H9 (cell line): ENCODE measurements around the gene SMIM9. TPM values are rescaled to one million over a fixed set of nuclear protein-coding genes. Genes with fewer than 3 reads are reported as not detected.

ENCODE experiments used
- DNase-seq: peaks from one replicate; pipeline ENCODE4 v3.0.0-alpha.2; 2017
- H2AFZ ChIP-seq: one replicate; pipeline ENCODE4 v1.6.1; 2013; ENCODE audit warnings: mild to moderate bottlenecking, low read length, control low read depth, moderate library complexity
- H2AK5ac ChIP-seq: 2 replicates; pipeline ENCODE4 v1.6.1; 2013; ENCODE audit warnings: low read length, control low read depth, mixed read lengths; ENCODE audit not compliant: insufficient read length
- H2BK120ac ChIP-seq: one replicate; pipeline ENCODE4 v1.6.1; 2013; ENCODE audit warnings: low read depth, mild to moderate bottlenecking, low read length, control low read depth, inconsistent platforms; ENCODE audit not compliant: poor library complexity, severe bottlenecking
- H2BK12ac ChIP-seq: 2 replicates; pipeline ENCODE4 v1.6.1; 2013; ENCODE audit warnings: low read length, control low read depth, mixed read lengths, low read depth; ENCODE audit not compliant: insufficient read length
- H2BK15ac ChIP-seq: 2 replicates; pipeline ENCODE4 v1.6.1; 2013; ENCODE audit warnings: low read depth, low read length, control low read depth
- H2BK20ac ChIP-seq: one replicate; pipeline ENCODE4 v1.6.1; 2013; ENCODE audit warnings: low read depth, mild to moderate bottlenecking, low read length, control low read depth, inconsistent platforms; ENCODE audit not compliant: poor library complexity, severe bottlenecking
- H2BK5ac ChIP-seq: 2 replicates; pipeline ENCODE4 v1.6.1; 2013; ENCODE audit warnings: low read length, control low read depth, mixed read lengths; ENCODE audit not compliant: insufficient read length
- H3K14ac ChIP-seq: 2 replicates; pipeline ENCODE4 v1.6.1; 2013; ENCODE audit warnings: low read length, control low read depth; ENCODE audit not compliant: insufficient read depth
- H3K18ac ChIP-seq: 2 replicates; pipeline ENCODE4 v1.6.1; 2013; ENCODE audit warnings: low read depth, mild to moderate bottlenecking, mixed read lengths, low read length, control low read depth; ENCODE audit not compliant: insufficient read length
- H3K23ac ChIP-seq: 2 replicates; pipeline ENCODE4 v1.6.1; 2013; ENCODE audit warnings: low read length, control low read depth, mixed read lengths, low read depth; ENCODE audit not compliant: insufficient read length
- H3K23me2 ChIP-seq: 2 replicates; pipeline ENCODE4 v1.6.1; 2013; ENCODE audit warnings: low read depth, mild to moderate bottlenecking, mixed read lengths, low read length, control low read depth; ENCODE audit not compliant: insufficient read length, poor library complexity, severe bottlenecking
- H3K27ac ChIP-seq: 2 replicates; pipeline ENCODE4 v1.5.1; 2013; ENCODE audit warnings: low read length, control low read depth, mixed read lengths, low read depth; ENCODE audit not compliant: insufficient read length
- H3K27me3 ChIP-seq: 2 replicates; pipeline ENCODE4 v1.6.1; 2013; ENCODE audit warnings: low read length, control low read depth, inconsistent platforms; ENCODE audit not compliant: insufficient read depth
- H3K4ac ChIP-seq: 2 replicates; pipeline ENCODE4 v1.6.1; 2013; ENCODE audit warnings: low read depth, mild to moderate bottlenecking, control low read depth, inconsistent platforms, low read length, moderate library complexity
- H3K4me1 ChIP-seq: 2 replicates; pipeline ENCODE4 v1.6.1; 2013; ENCODE audit warnings: low read length, control low read depth, inconsistent platforms; ENCODE audit not compliant: insufficient read depth
- H3K4me2 ChIP-seq: 2 replicates; pipeline ENCODE4 v1.6.1; 2013; ENCODE audit warnings: low read length, control low read depth, mixed read lengths; ENCODE audit not compliant: insufficient read length, insufficient read depth
- H3K56ac ChIP-seq: 2 replicates; pipeline ENCODE4 v1.6.1; 2013; ENCODE audit warnings: low read depth, mild to moderate bottlenecking, mixed read lengths, low read length, control low read depth; ENCODE audit not compliant: insufficient read length
- H3K79me1 ChIP-seq: 2 replicates; pipeline ENCODE4 v1.6.1; 2013; ENCODE audit warnings: low read depth, mild to moderate bottlenecking, moderate library complexity, low read length, control low read depth, inconsistent platforms; ENCODE audit not compliant: insufficient read depth, poor library complexity, severe bottlenecking
- H3K79me2 ChIP-seq: 2 replicates; pipeline ENCODE4 v1.6.1; 2013; ENCODE audit warnings: low read length, control low read depth, inconsistent platforms; ENCODE audit not compliant: insufficient read depth
- H3K9ac ChIP-seq: 2 replicates; pipeline ENCODE4 v1.6.1; 2013; ENCODE audit warnings: low read length, control low read depth, mixed read lengths; ENCODE audit not compliant: insufficient read length; ENCODE audit errors: extremely low read depth
- H3K9me3 ChIP-seq: one replicate; pipeline ENCODE4 v1.6.1; 2013; ENCODE audit warnings: low read depth, low read length, inconsistent platforms; ENCODE audit not compliant: control insufficient read depth
- H3T11ph ChIP-seq: one replicate; pipeline ENCODE4 v1.6.1; 2013; ENCODE audit warnings: mild to moderate bottlenecking, low read length, control low read depth, inconsistent platforms
- H4K20me1 ChIP-seq: one replicate; pipeline ENCODE4 v1.6.1; 2013; ENCODE audit not compliant: control insufficient read depth, insufficient read length, insufficient read depth
- H4K5ac ChIP-seq: 2 replicates; pipeline ENCODE4 v1.6.1; 2013; ENCODE audit warnings: low read depth, mild to moderate bottlenecking, mixed read lengths, low read length, control low read depth; ENCODE audit not compliant: insufficient read length
- H4K8ac ChIP-seq: replicated peaks from 2 replicates; pipeline ENCODE4 v1.6.1; 2013; ENCODE audit warnings: low read length, control low read depth, mixed read lengths, low read depth; ENCODE audit not compliant: insufficient read length
- H4K91ac ChIP-seq: 2 replicates; pipeline ENCODE4 v1.6.1; 2013; ENCODE audit warnings: low read depth, mild to moderate bottlenecking, moderate library complexity, mixed read lengths, low read length, control low read depth; ENCODE audit not compliant: insufficient read length
- H3K27ac Mint-ChIP-seq, 3 experiments: 2 replicates in 2 of 3; 3 replicates in 1 of 3; pipeline ENCODE4 v1.8.0; 2020 to 2021; ENCODE audit warnings: mixed read lengths in 3 of 3, mild to moderate bottlenecking in 1 of 3, moderate library complexity in 1 of 3
- H3K27me3 Mint-ChIP-seq: 2 replicates; pipeline ENCODE4 v1.8.0; 2021; ENCODE audit warnings: low read depth, mild to moderate bottlenecking, moderate library complexity, mixed read lengths
- H3K36me3 Mint-ChIP-seq, 3 experiments: 2 replicates in 2 of 3; 3 replicates in 1 of 3; pipeline ENCODE4 v1.8.0; 2020 to 2021; ENCODE audit warnings: low read depth in 3 of 3, mixed read lengths in 3 of 3; ENCODE audit not compliant: insufficient read depth in 1 of 3
- H3K4me1 Mint-ChIP-seq, 2 experiments: 2 replicates each; pipeline ENCODE4 v1.8.0; 2020; ENCODE audit warnings: mixed read lengths in 2 of 2
- H3K4me3 Mint-ChIP-seq, 2 experiments: 2 replicates in 1 of 2; 3 replicates in 1 of 2; pipeline ENCODE4 v1.8.0; 2020 to 2021; ENCODE audit warnings: mild to moderate bottlenecking in 2 of 2, mixed read lengths in 2 of 2, moderate library complexity in 1 of 2
- H3K9me3 Mint-ChIP-seq, 2 experiments: 2 replicates in 1 of 2; 3 replicates in 1 of 2; pipeline ENCODE4 v1.8.0; 2020; ENCODE audit warnings: mild to moderate bottlenecking in 2 of 2, mixed read lengths in 2 of 2, moderate library complexity in 1 of 2
- total RNA-seq: library from RNA; stranded (reverse); gene quantifications from 2 replicates; pipeline ENCODE4 v1.2.1, GENCODE V29; 2021
- TF ChIP-seq, protein P1 (sequence below): fragments of 200-600 bp; sonication (generic); conservative IDR thresholded peaks from 3 replicates; pipeline ENCODE4 v1.8.0; 2021; ENCODE audit warnings: antibody characterized with exemption, mild to moderate bottlenecking

SMIM9 gene
- total RNA-seq, 1 experiment from 2014 or later = not detected

- Histone ChIP-seq H3K23ac (no peak overlapping the region), H3K79me2 (no peaks in the 10 kb centered on the region), H3K4me2 (no peak overlapping the region), H3K23me2 (no peaks in the 10 kb centered on the region), H3K27ac (no peak overlapping the region), H3K9me3 (peaks cover 31% of the 10 kb centered on the region), H2AK5ac (no peak overlapping the region), H3K9ac (no peak overlapping the region), H2BK15ac (no peak overlapping the region), H2BK120ac (no peak overlapping the region), H2BK12ac (no peak overlapping the region), H4K20me1 (no peaks in the 10 kb centered on the region), H3K18ac (no peak overlapping the region), H3K4me1 (no peaks in the 10 kb centered on the region), H4K5ac (no peak overlapping the region), H2BK20ac (no peak overlapping the region), H3K27me3 (no peaks in the 10 kb centered on the region), H4K8ac (no peak overlapping the region), H3K79me1 (no peaks in the 10 kb centered on the region), H2AFZ (no peak overlapping the region), H4K91ac (no peak overlapping the region), H3K56ac (no peak overlapping the region), H3K14ac (no peak overlapping the region), H3T11ph (no peak overlapping the region), H3K4ac (no peak overlapping the region), H2BK5ac (no peak overlapping the region)
- Mint-ChIP-seq H3K36me3 (peaks cover 3 to 13% (median 6%) of the 10 kb centered on the region in 3 experiments; a peak in 4 of 7 replicates), H3K9me3 (peaks cover 78 to 80% of the 10 kb centered on the region in 2 experiments), H3K27ac (no peak overlapping the region), H3K4me3 (no peak overlapping the region), H3K27me3 (0 out of 2 replicates have a peak, but pooled peaks cover 2% of the 10 kb centered on the region), H3K4me1 (no peaks in the 10 kb centered on the region; a peak in 1 of 4 replicates)
- TF ChIP-seq, protein P1, sequence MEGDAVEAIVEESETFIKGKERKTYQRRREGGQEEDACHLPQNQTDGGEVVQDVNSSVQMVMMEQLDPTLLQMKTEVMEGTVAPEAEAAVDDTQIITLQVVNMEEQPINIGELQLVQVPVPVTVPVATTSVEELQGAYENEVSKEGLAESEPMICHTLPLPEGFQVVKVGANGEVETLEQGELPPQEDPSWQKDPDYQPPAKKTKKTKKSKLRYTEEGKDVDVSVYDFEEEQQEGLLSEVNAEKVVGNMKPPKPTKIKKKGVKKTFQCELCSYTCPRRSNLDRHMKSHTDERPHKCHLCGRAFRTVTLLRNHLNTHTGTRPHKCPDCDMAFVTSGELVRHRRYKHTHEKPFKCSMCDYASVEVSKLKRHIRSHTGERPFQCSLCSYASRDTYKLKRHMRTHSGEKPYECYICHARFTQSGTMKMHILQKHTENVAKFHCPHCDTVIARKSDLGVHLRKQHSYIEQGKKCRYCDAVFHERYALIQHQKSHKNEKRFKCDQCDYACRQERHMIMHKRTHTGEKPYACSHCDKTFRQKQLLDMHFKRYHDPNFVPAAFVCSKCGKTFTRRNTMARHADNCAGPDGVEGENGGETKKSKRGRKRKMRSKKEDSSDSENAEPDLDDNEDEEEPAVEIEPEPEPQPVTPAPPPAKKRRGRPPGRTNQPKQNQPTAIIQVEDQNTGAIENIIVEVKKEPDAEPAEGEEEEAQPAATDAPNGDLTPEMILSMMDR = no peak
- no peak for DNase-seq
Observed at GRCh38 chrX:154855256-154855655, 20.8 kb upstream of the SMIM9 start.
